GM15510 (cell line): ENCODE data around the gene METAP1D.
A peak's percentile ranks its signal among the peaks of the same experiment; 100 is the strongest.

ENCODE experiments used
- POLR2A ChIP-seq: IDR thresholded peaks from 3 replicates; pipeline ENCODE4 v1.6.1; 2011; ENCODE audit warnings: borderline replicate concordance; ENCODE audit not compliant: insufficient read length; ENCODE audit errors: extremely low read depth

Gene METAP1D

DNA sequence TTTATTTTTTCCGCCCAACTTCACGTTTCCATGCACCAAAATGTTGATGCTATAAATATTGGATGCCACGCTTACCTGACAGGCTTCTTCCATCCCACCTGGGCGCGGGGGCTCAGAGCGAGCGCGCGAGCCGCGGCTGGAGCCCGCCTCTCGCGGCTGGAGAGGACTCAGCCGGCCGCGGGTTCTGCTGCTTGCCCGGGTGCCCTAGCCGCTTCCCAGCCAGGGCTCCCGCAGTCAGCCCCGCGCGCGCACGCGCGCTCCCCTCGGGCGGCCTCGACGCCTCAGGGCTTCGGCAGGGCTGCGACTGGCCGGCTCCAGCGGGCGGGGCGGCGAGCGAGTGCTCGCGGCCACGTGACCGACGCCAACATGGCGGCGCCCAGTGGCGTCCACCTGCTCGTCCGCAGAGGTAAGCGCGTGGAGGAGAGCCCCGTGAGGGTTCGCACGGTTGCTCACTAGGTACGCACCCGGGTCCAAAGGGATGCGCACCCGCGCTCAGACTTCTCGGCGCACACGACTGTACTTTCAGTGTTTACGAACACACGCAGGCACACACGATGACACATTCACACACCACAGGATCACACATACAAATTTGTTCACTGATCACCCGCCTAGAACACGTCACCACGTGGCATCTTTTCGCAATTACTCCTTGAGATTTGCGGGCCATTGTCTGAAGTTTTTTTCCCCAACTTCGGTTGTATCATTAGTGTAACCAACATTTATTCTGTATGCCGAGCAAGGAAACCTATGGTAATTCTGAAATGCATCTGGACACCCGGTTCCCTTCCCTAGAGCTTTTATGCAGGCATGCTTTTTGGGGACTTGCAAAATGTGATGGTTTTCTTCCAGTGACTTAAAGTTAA is at the start of gene METAP1D:
Gene METAP1D (plus strand): TSS at position 350 of the 866 bp plus-strand sequence. CDS start 17 bp downstream, at position 367.
- TF ChIP-seq POLR2A, result peak; percentile 89

DNA sequence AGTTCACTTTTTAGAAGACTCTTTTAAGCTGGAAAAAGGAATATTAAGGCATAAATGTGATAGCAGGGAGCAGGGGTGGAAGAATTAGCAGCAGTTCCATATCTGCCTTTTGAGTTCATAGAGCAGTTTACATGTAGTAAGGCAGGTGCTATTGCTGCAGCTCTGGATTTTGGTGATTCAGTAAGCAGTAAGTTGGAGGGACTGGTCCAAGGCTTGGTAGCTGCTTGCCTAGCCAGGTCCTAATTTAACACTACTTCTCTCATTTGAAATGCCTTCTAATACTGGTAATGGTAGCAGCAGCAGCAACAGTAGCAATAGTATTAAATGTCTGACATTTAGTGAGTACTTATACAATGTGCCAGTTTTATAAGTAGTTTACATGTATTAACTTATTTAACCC is 47.5 kb upstream of the METAP1D start:
- TF ChIP-seq POLR2A, result no peak

DNA sequence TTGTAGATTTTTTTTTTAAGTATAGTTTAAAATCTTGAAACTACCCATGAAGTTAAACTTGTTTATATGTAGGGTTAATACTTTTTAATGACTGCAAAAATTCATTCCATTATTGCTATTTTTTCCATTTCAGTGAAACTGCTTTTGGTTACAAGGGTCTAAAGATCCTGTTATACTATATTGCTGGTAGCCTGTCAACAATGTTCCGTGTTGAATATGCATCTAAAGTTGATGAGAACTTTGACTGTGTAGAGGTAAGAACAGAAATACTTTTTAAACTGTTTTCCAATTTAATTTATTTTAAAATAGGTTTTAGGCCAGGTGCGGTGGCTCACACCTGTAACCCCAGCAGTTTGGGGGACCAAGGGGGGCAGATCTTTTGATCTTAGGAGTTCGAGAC is 47.0 kb upstream of the METAP1D start:
- no peak for TF ChIP-seq POLR2A

DNA sequence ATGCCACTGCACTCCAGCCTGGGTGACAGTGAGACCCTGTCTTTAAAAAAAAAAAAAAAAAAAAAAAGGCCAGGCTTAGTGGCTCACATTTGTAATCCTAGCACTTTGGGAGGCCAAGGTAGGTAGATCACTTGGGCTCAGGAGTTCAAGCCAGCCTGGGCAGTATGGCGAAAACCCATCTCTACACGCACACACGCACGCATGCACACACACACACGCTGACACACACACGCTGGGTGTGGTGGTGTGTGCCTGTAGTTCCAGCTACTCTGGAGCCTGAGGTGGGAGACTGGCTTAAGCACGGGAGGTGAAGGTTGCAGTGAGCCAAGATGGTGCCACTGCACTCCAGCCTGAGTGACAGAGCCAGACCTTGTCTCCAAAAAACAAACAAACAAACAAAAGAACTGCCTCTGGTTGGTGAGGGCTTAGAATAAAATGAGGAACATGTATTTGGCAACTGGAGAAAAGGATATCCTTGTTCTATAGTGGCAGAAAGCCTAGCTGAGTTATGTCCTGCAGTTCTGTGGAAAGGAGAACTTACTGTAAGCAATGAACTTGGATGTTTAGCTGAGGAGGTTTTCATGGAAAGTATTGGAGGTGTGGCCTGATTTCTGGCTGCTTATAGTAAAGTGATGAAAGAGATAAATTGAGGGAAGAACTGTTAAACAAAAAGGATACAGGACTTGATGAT is 43.5 kb upstream of the METAP1D start:
- TF ChIP-seq POLR2A, result no peak

DNA sequence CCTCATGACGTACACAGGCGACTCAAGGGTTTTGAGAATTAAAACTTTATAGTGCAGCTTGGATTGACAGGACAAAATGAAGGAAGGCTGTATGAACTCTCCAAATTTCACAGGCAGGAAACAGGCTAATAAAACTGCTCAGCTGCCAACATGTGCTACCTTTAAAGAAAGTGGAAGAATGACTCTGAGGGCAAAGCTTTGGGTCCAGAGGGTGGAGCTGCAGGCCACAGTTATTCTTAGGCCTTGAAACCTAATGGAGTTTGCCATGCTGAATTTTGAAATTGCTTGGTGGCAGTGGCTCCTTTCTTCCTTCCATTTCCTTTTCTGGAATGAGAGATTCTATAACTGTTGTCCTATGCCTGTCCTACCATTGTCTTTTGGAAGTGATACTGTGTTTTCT is 42.7 kb upstream of the METAP1D start:
- no peak for TF ChIP-seq POLR2A

DNA sequence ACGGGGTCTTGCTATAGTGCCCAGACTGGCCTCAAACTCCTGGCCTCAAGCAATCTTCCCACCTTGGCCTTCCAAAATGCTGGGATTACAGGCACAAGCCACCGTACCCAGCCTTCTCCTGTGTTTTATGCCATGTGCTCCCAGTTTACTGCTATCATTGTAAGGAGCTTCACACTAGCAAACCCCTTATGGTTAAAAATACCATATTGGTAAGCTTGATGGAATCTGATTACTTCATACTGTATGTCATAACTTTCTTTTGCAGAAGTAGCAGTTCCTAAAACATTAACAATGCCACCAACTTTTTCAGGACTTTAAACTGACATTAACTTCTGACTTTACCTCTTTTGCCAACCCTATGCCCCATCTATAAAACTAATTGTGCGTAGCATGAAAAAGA is 41.3 kb upstream of the METAP1D start:
- TF ChIP-seq POLR2A, result no peak

DNA sequence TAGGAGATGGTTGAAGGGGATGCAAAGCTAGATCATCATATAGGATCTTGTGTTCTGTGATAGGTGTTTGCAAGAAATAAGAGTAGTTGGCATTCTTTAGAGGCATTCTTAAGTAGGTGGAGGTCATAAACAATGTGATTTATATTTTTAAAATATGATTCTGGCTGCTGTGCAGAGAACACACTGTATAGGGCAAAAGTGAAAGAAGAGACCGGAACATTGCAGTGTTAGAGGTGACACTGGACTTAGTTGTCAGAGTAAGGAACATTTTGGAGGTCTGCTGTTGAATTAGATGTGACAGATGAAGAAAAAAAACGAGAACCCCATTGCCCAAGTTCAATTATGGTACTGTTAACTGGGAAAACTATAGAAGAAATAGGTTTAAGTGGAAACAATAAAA is 39.8 kb upstream of the METAP1D start:
- TF ChIP-seq POLR2A, result no peak

DNA sequence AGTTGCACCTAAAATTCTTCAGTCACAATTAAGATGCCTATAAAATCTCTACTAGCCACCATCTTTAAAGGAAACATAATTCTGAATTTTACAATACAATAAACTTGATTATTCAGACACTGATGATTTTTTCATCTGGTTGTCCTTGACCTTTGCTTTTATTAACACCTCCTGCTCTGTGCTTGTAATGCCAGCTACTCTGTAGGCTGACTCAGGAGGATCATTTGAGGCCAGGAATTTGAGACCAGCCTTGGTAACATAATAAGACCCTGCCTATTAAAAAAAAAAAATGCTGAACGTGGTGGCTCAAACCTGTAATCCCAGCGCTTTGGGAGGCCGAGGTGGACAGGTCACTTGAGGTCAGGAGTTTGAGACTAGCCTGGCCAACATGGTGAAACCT is 39.2 kb upstream of the METAP1D start:
- no peak for TF ChIP-seq POLR2A

DNA sequence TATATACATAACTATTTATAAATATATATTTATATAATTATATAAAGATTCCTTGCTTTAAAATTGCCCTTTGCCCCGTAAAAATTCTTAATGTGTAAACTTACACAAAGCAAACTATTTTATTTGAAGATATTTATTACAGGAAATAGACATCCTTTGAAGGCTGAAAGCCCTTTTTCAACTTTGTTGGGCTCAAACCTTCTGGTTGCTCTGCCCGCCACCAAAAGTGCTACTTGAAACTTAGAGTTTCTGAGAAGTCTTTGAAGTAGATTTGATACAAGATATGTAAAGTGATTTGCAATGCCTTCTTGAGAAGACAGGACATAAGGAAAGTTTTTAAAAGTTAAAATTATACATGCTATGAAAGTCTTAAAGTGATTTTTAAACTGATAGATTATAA is 36.6 kb upstream of the METAP1D start:
- TF ChIP-seq POLR2A, result no peak

DNA sequence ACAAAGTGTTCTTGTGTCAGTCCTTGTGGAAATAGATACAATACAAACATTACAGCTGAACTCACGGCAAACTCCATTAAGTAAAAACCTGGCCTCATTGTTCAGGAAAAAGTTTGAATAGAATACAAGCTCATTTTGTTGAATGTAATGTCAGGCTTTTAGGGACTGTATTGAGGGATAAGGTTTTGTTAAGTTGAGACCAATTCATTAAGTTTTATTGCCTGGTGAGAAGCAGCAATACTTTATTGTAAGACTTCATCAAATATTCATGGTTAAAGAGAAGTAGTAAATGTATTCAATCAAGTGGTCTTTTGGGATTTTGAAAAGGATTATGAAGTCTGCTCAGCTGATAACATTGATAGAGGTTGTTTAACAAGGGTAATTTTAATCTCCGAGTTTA is 35.4 kb upstream of the METAP1D start:
- TF ChIP-seq POLR2A, result no peak

DNA sequence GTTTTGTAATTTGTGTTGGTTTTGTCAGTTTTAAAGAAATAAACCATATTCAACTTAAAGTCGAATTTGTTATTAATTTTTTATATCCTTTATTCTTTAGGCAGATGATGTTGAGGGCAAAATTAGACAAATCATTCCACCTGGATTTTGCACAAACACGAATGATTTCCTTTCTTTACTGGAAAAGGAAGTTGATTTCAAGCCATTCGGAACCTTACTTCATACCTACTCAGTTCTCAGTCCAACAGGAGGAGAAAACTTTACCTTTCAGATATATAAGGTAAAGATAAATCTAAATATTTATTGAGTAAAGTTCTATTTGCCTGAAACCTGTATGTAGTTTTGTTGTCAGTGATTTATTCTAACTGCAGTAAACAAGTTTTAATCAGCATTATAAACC is 34.5 kb upstream of the METAP1D start:
- no peak for TF ChIP-seq POLR2A

DNA sequence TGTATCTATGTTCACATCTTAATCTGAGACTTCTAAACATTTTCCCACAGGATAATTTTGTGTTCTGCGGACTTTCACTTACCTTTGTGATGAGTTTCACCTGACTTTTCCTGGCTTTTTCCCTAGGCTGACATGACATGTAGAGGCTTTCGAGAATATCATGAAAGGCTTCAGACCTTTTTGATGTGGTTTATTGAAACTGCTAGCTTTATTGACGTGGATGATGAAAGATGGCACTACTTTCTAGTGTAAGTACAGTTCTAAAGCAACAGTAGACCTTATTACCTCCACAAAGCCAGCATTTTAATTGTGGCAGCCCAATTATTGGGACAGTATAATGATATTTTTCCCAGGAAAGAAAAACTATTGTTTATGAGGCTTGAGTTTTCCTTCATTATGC is 34.1 kb upstream of the METAP1D start:
- no peak for TF ChIP-seq POLR2A

DNA sequence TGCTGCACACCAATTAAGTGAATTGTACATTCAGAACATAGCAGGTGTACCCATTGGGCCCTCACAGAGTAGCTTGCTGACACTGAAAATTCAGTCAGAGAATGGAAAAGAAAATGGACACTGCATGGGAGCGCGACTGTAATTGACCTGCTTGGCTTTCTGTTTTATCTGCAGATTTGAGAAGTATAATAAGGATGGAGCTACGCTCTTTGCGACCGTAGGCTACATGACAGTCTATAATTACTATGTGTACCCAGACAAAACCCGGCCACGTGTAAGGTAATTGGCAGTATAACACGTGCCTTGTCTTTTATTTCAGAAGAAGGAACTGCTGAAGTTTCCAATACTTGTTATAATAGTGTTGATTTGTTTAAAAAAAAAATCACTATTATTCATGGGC is 33.5 kb upstream of the METAP1D start:
- TF ChIP-seq POLR2A, result no peak

DNA sequence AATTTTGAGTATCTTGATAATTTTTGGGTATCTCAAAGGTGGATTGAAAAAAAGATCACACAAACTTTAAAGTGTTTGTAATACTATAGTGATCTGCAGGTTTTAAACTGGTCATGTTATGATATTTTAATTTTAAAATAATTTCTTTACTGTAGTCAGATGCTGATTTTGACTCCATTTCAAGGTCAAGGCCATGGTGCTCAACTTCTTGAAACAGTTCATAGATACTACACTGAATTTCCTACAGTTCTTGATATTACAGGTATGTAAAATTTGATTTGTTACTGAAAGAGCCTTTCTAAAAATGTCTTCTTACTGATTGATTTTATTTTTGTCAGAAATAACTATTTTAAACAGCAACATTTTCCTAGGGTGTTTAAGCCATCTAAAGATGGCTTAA is 33.1 kb upstream of the METAP1D start:
- TF ChIP-seq POLR2A, result no peak

DNA sequence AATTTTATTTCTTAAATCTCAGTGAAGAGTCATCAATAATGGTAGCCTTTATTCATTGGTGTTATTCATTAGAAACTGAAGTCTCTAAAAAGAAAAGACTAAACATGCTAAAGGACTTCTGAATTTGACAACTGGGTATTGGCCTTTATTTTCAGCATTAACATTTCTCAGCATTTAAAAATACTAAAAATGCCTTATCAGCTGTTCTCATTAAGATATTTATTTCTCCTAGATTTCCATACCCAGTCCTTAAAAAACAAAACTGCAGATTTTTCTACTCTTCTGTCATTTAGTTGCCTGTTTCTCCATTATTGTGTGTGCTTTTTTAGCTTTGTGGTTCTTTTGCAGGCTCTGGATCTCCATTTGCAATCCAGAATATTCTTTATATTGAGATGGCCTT is 31.2 kb upstream of the METAP1D start:
- TF ChIP-seq POLR2A, result no peak
